GM10847 (cell line): ENCODE data around the gene CDCP1.

Source experiments
- POLR2A ChIP-seq: IDR thresholded peaks from 2 replicates; pipeline ENCODE4 v1.6.1; 2011; ENCODE audit not compliant: insufficient read length; ENCODE audit errors: extremely low read depth

Gene CDCP1

DNA sequence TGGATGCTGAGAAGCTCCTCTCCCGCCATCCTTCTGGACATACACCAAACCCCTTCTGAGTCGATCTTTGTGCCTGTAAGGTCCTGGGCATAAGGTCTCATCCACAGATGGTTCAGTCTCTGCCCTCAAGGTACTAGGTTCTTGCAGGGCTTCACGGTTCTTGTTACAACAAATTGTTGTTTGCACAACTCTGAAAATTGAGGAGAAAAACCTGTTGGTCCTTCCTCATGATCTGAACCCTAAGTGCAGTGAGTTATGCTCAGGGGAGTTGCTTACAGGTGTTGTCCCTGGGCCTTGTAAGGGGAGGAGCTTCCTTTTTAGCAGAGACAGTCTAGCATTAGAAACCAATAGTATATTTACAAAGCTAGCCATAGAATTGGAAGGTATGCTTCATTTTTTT is 15.7 kb downstream of the CDCP1 start:
- TF ChIP-seq POLR2A: no peak

- no peak for TF ChIP-seq POLR2A
Observed at GRCh38 chr3:45128950-45129349, 17.2 kb downstream of the CDCP1 start.

DNA sequence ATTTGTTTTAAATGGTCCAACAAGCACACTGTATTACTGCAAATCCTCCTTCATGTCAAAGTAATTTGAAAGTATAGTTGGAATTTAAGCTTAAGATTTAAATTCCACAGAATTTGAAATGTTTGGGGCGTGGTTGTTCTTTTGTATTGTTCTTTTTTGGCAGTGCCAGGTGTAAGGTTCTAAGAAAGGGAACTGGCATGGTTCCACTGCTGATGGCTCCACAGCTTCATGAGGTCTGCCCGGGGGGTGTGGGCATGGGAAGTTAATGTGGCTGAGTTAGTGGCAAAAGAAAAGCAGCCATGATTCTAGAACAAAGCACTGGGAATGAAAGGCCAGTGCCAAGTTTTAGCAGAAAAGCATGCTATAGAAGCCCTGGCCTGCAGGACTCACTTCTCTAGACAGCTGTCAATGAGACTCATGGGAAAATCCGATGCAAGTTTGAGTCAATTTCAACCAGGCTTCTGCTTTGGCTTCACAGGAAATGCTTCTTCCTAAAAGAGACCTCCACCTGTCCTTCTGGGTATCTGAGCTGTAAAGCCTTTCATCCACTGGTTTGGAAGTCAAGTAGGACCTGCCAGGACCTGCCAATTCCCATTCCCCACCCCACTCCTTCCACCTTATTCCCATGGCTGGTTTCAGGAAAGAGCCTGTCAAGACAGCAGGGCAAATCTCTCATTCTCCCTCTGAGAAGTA is 18.9 kb downstream of the CDCP1 start:
- no peak for TF ChIP-seq POLR2A

DNA sequence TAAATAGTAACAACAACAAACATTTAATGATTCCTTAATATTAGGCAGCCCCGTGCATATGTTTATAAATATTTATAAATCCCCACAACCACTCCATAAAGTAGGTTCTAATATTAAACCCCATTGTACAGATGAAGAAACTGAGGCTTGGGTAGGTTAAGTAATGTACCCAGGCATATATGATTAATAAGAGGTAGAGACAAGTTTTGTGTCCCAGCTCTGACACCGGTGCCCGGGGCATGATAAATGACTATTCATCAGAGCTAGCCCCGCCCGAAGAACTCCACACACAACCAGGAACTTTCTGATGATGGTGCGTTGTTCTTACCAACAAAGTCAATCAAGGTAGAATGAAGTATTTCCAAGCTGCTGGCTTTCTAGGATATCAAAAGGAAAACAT is 19.4 kb downstream of the CDCP1 start:
- no peak for TF ChIP-seq POLR2A

- no peak for TF ChIP-seq POLR2A
Observed at GRCh38 chr3:45125550-45126026, 20.6 kb downstream of the CDCP1 start.

- TF ChIP-seq POLR2A: no peak
Observed at GRCh38 chr3:45124956-45125355, 21.2 kb downstream of the CDCP1 start.

DNA sequence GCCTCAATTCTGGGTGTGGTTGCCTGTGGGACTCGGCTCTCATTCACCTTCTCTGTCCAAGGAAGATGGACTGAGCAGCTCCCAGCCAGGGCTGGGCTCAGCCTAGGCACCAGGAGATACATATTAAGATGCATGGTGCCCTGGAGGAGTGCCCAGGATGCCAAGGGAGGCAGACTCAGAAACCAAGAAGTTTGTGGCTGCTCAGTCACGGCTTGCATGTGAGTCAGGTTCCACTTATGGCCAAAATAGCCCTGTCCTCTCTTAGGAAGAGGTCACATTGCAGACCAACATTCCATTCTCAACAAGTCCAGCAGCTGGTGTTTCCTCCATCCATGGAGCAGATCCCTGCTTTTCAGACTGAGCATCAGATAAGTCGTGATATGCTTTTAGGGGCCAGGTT is 21.8 kb downstream of the CDCP1 start:
- TF ChIP-seq POLR2A: no peak

- no peak for TF ChIP-seq POLR2A
Observed at GRCh38 chr3:45123581-45124269, 22.5 kb downstream of the CDCP1 start.

DNA sequence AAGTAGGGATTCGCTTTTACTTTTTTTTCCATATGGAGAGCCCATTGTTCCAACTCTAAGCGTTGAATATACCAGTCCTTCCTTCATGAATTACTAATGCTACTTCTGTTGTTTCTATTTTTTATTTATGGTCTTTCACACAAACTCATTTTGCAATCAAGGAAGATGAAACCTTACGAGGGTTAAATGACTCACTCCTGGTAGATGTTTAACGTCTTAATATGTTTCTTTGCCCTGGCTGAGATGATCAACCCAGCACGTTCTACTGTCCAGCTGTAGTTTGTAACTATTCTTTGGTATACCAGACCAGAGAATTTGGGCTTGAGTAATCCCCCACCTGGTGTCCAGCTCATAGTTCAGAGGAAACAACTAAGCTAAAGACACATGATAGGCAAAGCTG is 23.1 kb downstream of the CDCP1 start:
- no peak for TF ChIP-seq POLR2A

DNA sequence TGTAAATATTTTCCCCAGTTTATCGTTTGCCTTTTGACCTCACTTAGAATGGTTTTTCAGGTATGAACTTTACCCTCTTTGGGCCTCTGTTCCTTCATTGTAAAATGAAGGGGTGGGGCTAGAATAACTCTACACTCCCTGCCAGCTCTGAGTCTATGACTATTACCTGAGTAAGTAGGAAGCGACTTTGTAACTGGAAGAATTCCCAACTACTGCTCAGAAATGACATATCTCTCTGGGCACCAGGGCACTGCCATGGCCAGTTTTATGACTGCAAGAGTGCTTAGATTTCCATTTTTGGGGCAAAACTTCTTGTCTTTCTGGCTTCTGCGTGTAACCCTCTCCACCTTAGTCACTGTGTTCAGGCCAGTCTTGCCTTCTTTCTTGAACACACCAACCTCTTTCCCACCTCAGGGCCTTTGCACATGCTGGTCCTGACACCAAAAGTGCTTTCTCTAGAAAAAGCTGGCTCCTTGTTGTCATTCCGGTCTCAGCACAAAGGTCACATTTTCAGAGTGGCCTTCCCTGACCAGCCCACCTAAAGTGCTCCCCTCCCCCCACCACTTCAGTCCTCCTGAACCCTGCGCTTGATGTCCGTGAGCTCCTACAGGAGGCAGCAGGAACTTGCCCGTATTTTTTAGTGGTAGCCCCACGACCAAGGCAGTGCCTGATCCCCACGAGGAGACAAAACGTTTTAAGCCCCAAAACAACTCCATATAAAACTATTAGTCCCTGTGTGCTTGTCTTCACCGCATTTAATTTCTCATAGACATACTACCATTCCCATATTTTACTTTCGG is 25.6 kb downstream of the CDCP1 start:
- no peak for TF ChIP-seq POLR2A

- no peak for TF ChIP-seq POLR2A
Observed at GRCh38 chr3:45119824-45120358, 26.3 kb downstream of the CDCP1 start.

GRCh38 chr3:45119376-45119775 is 26.8 kb downstream of the CDCP1 start:
- TF ChIP-seq POLR2A: no peak

DNA sequence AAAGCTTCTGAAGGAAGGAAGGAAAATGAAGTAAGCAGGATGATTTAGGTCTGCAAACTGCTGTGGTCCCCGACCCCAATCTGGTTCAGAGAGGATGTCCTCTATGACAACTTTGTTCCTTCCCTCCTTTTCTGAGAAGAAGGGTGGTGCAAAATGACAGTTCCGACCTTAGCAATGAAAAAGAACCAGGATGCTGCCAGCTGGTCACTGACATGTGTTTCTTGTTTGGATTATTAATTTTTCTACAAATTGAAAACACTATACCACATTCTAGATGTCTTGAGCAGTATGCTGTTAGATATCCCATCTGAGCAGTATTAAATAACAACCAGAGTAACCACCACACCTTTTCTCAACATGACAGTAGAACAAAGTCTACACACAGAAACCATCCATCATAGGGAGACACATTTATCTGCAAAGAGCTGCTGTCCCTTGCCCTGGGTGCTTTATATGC is 27.5 kb downstream of the CDCP1 start:
- no peak for TF ChIP-seq POLR2A

- TF ChIP-seq POLR2A: no peak
Observed at GRCh38 chr3:45116350-45116749, 29.8 kb downstream of the CDCP1 start.

DNA sequence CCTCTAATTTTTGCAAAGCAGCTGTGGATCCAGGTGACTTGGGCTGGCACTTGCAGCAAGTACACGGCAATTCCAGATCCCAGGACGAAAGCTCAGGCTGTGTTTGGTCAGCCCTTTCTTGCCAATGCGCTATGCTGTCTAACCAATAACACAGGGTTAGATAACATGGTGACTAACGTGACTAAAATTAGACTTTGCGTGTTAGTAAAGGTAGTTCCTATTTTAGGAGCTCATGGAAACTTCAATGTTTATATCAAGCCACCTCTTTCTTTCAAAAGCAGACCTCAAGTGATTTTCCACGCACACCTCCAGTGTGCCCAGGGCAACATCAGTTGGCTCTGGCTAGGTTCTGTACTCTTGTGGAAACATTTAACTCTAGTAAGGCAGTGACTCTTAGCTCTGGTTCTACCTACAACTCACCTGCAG is 32.5 kb downstream of the CDCP1 start:
- TF ChIP-seq POLR2A: no peak
